Measurements from ENCODE around the gene TMEM123. TPM values are rescaled to one million over a fixed set of nuclear protein-coding genes. Genes with fewer than 3 reads are reported as not detected.

Gene TMEM123
- total RNA-seq, 1 donor from 2014 or later, result 126 TPM

- DNase-seq (ENCODE audit: low read depth), result peak; percentile 10
Measured at GRCh38 chr11:102367364-102367763, 85.2 kb downstream of the TMEM123 start.

- no peak for DNase-seq (ENCODE audit: low read depth)
Measured at GRCh38 chr11:102364991-102365390, 87.6 kb downstream of the TMEM123 start.

GRCh38 chr11:102361086-102362031 is 91.2 kb downstream of the TMEM123 start:
- no peak for DNase-seq (ENCODE audit: low read depth)

- DNase-seq (ENCODE audit: low read depth), result no peak
Measured at GRCh38 chr11:102360681-102361080, 91.9 kb downstream of the TMEM123 start.

GRCh38 chr11:102359372-102359771 is 93.2 kb downstream of the TMEM123 start:
- no peak for DNase-seq (ENCODE audit: low read depth)

GRCh38 chr11:102357116-102357515 is 95.4 kb downstream of the TMEM123 start:
- DNase-seq (ENCODE audit: low read depth), result no peak

- peak; percentile 42 for DNase-seq (ENCODE audit: low read depth)
Measured at GRCh38 chr11:102347462-102348370, 104.8 kb downstream of the TMEM123 start.

GRCh38 chr11:102346748-102347461 is 105.7 kb downstream of the TMEM123 start, which contains the start of gene BIRC2:
BIRC2 (plus strand) TSS chr11:102347214; CDS start chr11:102349855, 2,641 bp downstream.
- DNase-seq (ENCODE audit: low read depth), result peak; percentile 95

- no peak for DNase-seq (ENCODE audit: low read depth)
Measured at GRCh38 chr11:102346456-102346747, 106.2 kb downstream of the TMEM123 start.

Other genes with a start within 250 kb of the TMEM123 start
- 0.16 and 0.62 TPM in 2 replicates for gene BIRC3, start 135.3 kb downstream of the TMEM123 start, total RNA-seq
- gene BIRC2, start 105.6 kb downstream of the TMEM123 start, total RNA-seq, result 55.2 and 57.2 TPM in 2 replicates
- not detected in 2 replicates for gene MMP7, start 78.0 kb upstream of the TMEM123 start, total RNA-seq
- 0.13 TPM in 1 of 2 replicates, not detected in the other for gene MMP20, start 172.6 kb upstream of the TMEM123 start, total RNA-seq

Data from myocyte (in vitro differentiated cells).